ENCODE data around the gene NOMO2.
"Not testable (repeated sequence)": the region's sequence is repeated elsewhere in the genome, so short reads cannot be mapped to it uniquely, and the experiment has no call there.

The NOMO2 gene

DNA sequence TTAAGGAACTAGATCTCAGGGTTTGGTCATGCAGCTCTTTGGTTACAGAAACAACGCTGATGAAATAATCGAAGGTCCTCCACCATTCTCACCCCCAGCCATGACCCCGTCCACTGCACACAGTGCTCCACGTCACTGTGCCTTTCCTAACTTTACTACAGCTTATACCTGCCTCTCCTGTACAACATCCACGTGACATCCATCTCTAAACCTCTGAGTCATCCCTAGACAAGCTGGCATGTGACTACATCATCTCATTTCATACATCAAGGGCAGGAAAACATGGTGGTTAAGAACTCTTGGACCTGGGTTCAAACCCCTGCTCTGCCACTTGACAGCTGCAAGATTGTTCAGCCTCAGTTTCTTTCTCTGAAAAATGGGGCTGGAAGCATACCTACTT lies 64.9 kb downstream of the NOMO2 start:
- H3K36me3 ChIP-seq (ENCODE audit: control insufficient read depth in 2 of 2, insufficient read depth in 2 of 2, low read length in 2 of 2); H3K27ac ChIP-seq (ENCODE audit: low read length); H3K4me1 ChIP-seq (ENCODE audit: control insufficient read depth, insufficient read depth, low read length); H3K9me3 ChIP-seq (ENCODE audit: control insufficient read depth in 2 of 2, low read length in 2 of 2); H3K27me3 ChIP-seq (ENCODE audit: control insufficient read depth in 1 of 2, insufficient read depth in 2 of 2, low read length in 2 of 2); H3K4me3 ChIP-seq (ENCODE audit: low read length in 2 of 2); H3K9ac ChIP-seq (ENCODE audit: low read length in 2 of 2): not testable (repeated sequence)

DNA sequence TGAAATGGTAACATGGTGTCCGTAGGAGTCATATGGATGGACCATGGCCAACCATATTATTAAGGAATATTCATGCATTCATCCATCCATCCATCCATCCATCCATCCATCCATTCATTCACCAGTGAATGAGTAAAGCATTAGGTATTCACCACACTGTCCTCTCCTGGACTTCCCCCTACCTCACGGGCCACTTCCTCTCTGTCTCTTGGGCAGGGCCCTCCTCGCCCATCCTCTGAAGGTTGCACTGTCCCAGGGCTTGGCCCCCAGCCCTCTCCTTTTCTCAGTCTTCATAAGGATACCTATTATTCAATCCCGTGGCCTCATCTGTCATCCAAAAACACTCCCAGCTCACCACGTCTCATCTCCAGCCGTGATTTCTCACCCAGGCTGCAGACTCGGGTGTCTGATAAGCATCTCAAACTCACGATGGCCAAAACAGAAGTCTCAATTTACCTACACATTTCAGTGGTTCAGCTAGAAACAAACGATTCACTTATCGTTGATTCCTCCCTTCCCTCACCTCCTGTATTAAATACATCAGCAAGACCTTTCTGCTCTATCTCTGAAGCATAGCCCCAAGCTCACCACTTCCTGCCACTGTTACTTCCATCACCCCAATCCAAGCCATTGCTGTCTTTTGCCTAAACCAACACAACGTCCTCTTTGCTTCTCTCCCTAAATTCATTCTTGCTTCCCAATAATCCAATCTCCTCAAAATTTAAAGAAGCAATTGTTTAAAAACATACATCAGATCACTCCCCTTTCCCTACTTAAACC lies 69.6 kb downstream of the NOMO2 start:
- not testable (repeated sequence) for H3K27me3 ChIP-seq (ENCODE audit: control insufficient read depth in 1 of 2, insufficient read depth in 2 of 2, low read length in 2 of 2); H3K9ac ChIP-seq (ENCODE audit: low read length in 2 of 2); H3K36me3 ChIP-seq (ENCODE audit: control insufficient read depth in 2 of 2, insufficient read depth in 2 of 2, low read length in 2 of 2); H3K9me3 ChIP-seq (ENCODE audit: control insufficient read depth in 2 of 2, low read length in 2 of 2); H3K27ac ChIP-seq (ENCODE audit: low read length); H3K4me3 ChIP-seq (ENCODE audit: low read length in 2 of 2); H3K4me1 ChIP-seq (ENCODE audit: control insufficient read depth, insufficient read depth, low read length)

DNA sequence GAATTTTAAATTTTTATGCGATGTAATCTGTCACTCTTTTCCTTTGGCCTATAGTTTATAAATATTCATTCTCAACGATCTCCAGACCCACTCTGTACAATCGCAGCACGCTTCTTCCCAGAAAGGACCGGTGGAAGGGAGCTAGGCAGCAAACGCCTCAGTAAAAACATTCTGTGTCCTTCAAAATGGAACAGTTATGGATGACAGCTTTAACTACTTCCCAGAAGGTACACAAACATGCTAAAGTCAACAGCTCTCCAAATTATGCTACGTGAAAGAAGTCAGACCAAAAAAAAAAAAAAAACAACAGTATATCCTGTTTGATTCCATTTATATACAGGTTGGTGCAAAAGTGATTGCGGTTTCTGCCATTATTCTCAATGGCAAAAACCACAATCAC lies 125.9 kb downstream of the NOMO2 start:
- H3K36me3 ChIP-seq (ENCODE audit: control insufficient read depth in 2 of 2, insufficient read depth in 2 of 2, low read length in 2 of 2); H3K4me1 ChIP-seq (ENCODE audit: control insufficient read depth, insufficient read depth, low read length); H3K27ac ChIP-seq (ENCODE audit: low read length); H3K9ac ChIP-seq (ENCODE audit: low read length in 2 of 2); H3K27me3 ChIP-seq (ENCODE audit: control insufficient read depth in 1 of 2, insufficient read depth in 2 of 2, low read length in 2 of 2); H3K9me3 ChIP-seq (ENCODE audit: control insufficient read depth in 2 of 2, low read length in 2 of 2); H3K4me3 ChIP-seq (ENCODE audit: low read length in 2 of 2): not testable (repeated sequence)

DNA sequence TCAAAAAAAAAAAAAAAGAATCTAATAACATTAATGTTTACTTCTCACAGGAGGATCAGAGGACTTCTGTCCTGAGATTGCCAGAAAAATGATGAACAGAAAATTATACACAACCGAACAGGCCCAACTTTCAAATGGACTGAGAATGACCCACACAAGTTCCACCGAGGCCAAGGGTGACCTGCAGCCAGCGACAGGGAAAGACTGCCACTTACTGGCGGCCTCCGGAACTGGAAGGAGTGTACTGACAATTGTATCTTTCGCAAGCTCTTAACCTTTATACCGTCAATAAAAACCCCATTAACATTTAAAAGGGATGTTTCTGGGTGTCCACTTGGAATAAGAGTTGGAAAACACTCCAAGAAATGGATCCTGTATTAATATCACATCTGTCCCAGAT lies 146.1 kb downstream of the NOMO2 start:
- H3K9ac ChIP-seq (ENCODE audit: low read length in 2 of 2); H3K9me3 ChIP-seq (ENCODE audit: control insufficient read depth in 2 of 2, low read length in 2 of 2); H3K27me3 ChIP-seq (ENCODE audit: control insufficient read depth in 1 of 2, insufficient read depth in 2 of 2, low read length in 2 of 2); H3K27ac ChIP-seq (ENCODE audit: low read length); H3K36me3 ChIP-seq (ENCODE audit: control insufficient read depth in 2 of 2, insufficient read depth in 2 of 2, low read length in 2 of 2); H3K4me1 ChIP-seq (ENCODE audit: control insufficient read depth, insufficient read depth, low read length); H3K4me3 ChIP-seq (ENCODE audit: low read length in 2 of 2): not testable (repeated sequence)

DNA sequence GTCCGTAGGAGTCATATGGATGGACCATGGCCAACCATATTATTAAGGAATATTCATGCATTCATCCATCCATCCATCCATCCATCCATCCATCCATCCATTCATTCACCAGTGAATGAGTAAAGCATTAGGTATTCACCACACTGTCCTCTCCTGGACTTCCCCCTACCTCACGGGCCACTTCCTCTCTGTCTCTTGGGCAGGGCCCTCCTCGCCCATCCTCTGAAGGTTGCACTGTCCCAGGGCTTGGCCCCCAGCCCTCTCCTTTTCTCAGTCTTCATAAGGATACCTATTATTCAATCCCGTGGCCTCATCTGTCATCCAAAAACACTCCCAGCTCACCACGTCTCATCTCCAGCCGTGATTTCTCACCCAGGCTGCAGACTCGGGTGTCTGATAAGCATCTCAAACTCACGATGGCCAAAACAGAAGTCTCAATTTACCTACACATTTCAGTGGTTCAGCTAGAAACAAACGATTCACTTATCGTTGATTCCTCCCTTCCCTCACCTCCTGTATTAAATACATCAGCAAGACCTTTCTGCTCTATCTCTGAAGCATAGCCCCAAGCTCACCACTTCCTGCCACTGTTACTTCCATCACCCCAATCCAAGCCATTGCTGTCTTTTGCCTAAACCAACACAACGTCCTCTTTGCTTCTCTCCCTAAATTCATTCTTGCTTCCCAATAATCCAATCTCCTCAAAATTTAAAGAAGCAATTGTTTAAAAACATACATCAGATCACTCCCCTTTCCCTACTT lies 152.2 kb downstream of the NOMO2 start:
- not testable (repeated sequence) for H3K9me3 ChIP-seq (ENCODE audit: control insufficient read depth in 2 of 2, low read length in 2 of 2); H3K4me3 ChIP-seq (ENCODE audit: low read length in 2 of 2); H3K9ac ChIP-seq (ENCODE audit: low read length in 2 of 2); H3K27me3 ChIP-seq (ENCODE audit: control insufficient read depth in 1 of 2, insufficient read depth in 2 of 2, low read length in 2 of 2); H3K36me3 ChIP-seq (ENCODE audit: control insufficient read depth in 2 of 2, insufficient read depth in 2 of 2, low read length in 2 of 2); H3K27ac ChIP-seq (ENCODE audit: low read length); H3K4me1 ChIP-seq (ENCODE audit: control insufficient read depth, insufficient read depth, low read length)

DNA sequence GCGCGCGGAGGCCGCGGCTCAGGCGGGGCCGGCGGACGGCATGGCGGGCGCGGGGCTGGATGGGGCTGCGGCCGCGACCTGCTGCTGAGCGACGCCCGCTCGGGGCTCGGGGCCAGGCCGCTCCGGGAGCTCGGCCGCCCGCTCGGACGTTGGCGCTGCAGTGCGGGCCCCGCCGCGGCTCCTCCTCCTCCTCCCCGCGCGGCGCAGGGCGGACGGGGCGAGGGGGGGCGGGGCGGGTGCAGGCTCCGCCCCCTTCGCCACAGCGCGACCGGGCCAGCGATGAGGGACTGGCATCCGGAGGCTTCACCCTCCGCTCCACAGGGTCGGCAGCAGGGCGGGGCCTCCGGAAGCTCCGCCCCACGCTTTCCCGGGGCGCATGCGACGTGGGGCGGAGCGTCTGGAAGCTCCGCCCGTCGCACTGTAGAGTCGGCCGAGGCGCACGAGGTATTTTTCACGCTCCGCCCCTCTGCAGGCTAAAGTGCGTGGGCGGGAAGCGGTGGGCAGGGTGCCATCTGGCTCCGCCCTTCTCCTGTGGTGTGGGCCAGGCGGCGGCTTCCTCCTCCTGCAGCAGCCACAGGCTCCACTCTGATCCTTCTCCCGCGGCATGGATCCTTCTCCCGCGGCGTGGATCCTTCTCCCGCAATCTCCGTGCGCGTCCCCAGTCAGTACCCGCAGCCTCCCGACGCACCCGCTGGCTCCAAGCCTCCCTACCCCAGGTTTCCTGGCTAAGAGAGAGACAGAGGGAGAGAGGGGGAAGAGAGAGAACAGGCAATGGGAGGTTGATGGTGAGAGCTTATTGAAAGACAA lies 159.8 kb downstream of the NOMO2 start:
- H3K27ac ChIP-seq (ENCODE audit: low read length); H3K9ac ChIP-seq (ENCODE audit: low read length in 2 of 2); H3K4me3 ChIP-seq (ENCODE audit: low read length in 2 of 2); H3K36me3 ChIP-seq (ENCODE audit: control insufficient read depth in 2 of 2, insufficient read depth in 2 of 2, low read length in 2 of 2); H3K27me3 ChIP-seq (ENCODE audit: control insufficient read depth in 1 of 2, insufficient read depth in 2 of 2, low read length in 2 of 2); H3K9me3 ChIP-seq (ENCODE audit: control insufficient read depth in 2 of 2, low read length in 2 of 2); H3K4me1 ChIP-seq (ENCODE audit: control insufficient read depth, insufficient read depth, low read length): not testable (repeated sequence)

DNA sequence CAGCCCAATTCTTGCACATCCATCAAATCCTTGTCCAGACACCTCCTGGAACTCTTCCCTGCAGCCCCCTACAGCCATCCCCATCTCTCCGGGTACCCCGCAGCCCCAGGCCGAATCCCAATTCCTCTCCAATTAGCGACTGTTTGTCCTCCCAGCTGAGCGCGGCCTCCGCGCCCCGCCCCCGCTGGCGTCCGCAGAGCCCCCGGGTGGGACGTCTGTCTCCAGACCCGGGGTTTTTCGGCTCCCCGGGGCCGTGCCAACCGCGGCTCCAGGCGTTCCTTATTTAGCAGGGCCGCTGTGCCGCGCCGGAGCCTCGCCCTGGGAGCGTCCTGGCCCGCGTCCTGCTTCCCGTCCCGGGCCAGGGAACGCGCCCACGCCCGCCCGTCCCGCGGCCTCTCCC lies 160.7 kb downstream of the NOMO2 start:
- not testable (repeated sequence) for H3K4me1 ChIP-seq (ENCODE audit: control insufficient read depth, insufficient read depth, low read length); H3K9me3 ChIP-seq (ENCODE audit: control insufficient read depth in 2 of 2, low read length in 2 of 2); H3K27ac ChIP-seq (ENCODE audit: low read length); H3K27me3 ChIP-seq (ENCODE audit: control insufficient read depth in 1 of 2, insufficient read depth in 2 of 2, low read length in 2 of 2); H3K36me3 ChIP-seq (ENCODE audit: control insufficient read depth in 2 of 2, insufficient read depth in 2 of 2, low read length in 2 of 2); H3K9ac ChIP-seq (ENCODE audit: low read length in 2 of 2)
- peak overlapping the region in 1 of 2 donors; percentile 49 for H3K4me3 ChIP-seq (ENCODE audit: low read length in 2 of 2)

DNA sequence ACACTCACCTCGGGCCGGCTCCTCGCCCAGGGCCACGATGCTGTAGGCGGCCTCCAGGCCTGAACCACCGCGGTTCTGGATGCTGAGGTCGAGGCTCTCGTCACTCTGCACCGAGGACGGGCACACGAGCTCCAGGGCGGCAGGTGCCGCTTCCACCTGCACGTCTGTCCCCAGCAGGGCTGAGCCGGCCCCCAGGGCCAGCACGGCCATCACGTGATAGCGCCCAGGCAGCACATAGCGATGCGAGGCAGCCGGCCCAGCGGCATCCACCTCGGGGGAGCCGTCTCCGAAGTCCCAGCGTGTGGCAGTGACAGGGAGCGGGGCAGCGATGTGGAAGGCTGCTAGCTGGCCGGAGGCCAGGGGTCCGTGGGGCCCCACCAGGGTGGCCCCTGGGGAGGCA lies 167.5 kb downstream of the NOMO2 start:
- not testable (repeated sequence) for H3K4me1 ChIP-seq (ENCODE audit: control insufficient read depth, insufficient read depth, low read length); H3K4me3 ChIP-seq (ENCODE audit: low read length in 2 of 2); H3K9ac ChIP-seq (ENCODE audit: low read length in 2 of 2); H3K36me3 ChIP-seq (ENCODE audit: control insufficient read depth in 2 of 2, insufficient read depth in 2 of 2, low read length in 2 of 2); H3K27me3 ChIP-seq (ENCODE audit: control insufficient read depth in 1 of 2, insufficient read depth in 2 of 2, low read length in 2 of 2); H3K27ac ChIP-seq (ENCODE audit: low read length); H3K9me3 ChIP-seq (ENCODE audit: control insufficient read depth in 2 of 2, low read length in 2 of 2)

DNA sequence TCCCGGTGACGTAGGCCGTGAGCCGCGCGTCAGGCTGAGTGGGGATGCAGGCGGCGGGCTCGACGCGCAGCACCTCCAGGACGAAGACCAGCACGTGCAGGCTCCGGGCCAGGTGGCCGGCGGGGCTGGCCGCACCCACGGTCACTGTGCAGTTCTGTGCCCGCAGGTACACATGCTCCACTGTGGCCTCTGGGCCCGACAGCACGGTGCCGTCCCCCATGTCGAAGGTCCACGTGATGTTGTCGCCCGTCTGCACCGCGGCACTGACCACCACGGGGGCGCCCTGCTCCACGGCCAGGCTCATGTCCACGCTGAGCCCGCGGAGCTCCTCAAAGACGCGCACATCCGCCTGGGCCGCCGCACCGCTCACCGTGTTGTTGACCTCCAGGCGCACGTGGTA lies 174.1 kb downstream of the NOMO2 start:
- H3K27me3 ChIP-seq (ENCODE audit: control insufficient read depth in 1 of 2, insufficient read depth in 2 of 2, low read length in 2 of 2); H3K36me3 ChIP-seq (ENCODE audit: control insufficient read depth in 2 of 2, insufficient read depth in 2 of 2, low read length in 2 of 2); H3K4me3 ChIP-seq (ENCODE audit: low read length in 2 of 2): not testable (repeated sequence)

DNA sequence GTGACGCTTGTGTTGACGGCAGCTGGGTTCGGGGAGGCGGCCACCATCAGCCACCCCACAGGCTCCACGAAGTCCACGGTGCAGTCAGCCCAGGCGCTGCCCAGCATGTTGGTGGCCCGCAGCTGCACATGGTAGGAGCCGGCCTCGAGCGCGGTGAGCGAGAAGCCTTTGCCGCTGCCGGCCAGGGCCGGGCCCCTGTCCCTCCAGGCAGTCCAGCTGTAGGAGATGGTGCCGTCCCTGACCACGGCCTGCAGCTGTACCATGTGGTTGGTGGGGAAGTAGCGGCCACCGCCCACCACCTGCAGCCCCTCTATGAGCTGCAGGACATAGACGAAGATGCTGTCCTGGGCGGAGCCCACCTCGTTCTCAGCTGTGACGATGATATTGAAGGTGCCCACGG lies 175.4 kb downstream of the NOMO2 start:
- H3K4me3 ChIP-seq (ENCODE audit: low read length in 2 of 2); H3K36me3 ChIP-seq (ENCODE audit: control insufficient read depth in 2 of 2, insufficient read depth in 2 of 2, low read length in 2 of 2): not testable (repeated sequence)

More for the DNA sequence above, 174.1 kb downstream of the NOMO2 start:
- H3K9me3 ChIP-seq (ENCODE audit: control insufficient read depth in 2 of 2, low read length in 2 of 2); H3K9ac ChIP-seq (ENCODE audit: low read length in 2 of 2); H3K4me1 ChIP-seq (ENCODE audit: control insufficient read depth, insufficient read depth, low read length); H3K27ac ChIP-seq (ENCODE audit: low read length): not testable (repeated sequence)

DNA sequence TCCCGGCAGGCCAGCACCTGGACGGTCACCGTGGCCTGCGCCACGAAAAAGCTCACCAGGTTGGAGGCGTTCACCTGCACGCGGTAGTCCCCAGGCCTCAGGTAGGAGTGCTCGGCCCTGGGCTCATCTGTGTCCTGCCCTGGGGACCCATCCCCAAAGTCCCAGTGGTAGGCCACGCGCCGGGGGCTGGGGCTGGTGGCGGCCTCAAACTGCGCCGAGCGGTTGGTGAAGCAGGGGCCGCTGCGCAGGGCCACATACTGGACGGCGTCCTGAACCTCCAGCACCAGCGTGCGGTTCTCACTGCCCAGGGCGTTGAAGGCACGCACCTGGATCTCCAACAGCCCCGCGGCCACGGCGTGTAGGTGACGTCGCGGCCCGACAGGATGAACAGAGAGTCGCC lies 176.6 kb downstream of the NOMO2 start:
- not testable (repeated sequence) for H3K27me3 ChIP-seq (ENCODE audit: control insufficient read depth in 1 of 2, insufficient read depth in 2 of 2, low read length in 2 of 2); H3K27ac ChIP-seq (ENCODE audit: low read length); H3K4me3 ChIP-seq (ENCODE audit: low read length in 2 of 2); H3K9ac ChIP-seq (ENCODE audit: low read length in 2 of 2); H3K4me1 ChIP-seq (ENCODE audit: control insufficient read depth, insufficient read depth, low read length); H3K9me3 ChIP-seq (ENCODE audit: control insufficient read depth in 2 of 2, low read length in 2 of 2); H3K36me3 ChIP-seq (ENCODE audit: control insufficient read depth in 2 of 2, insufficient read depth in 2 of 2, low read length in 2 of 2)

More for the DNA sequence above, 175.4 kb downstream of the NOMO2 start:
- H3K27me3 ChIP-seq (ENCODE audit: control insufficient read depth in 1 of 2, insufficient read depth in 2 of 2, low read length in 2 of 2); H3K27ac ChIP-seq (ENCODE audit: low read length); H3K9me3 ChIP-seq (ENCODE audit: control insufficient read depth in 2 of 2, low read length in 2 of 2); H3K4me1 ChIP-seq (ENCODE audit: control insufficient read depth, insufficient read depth, low read length); H3K9ac ChIP-seq (ENCODE audit: low read length in 2 of 2): not testable (repeated sequence)
